Activated CD8-positive, alpha-beta memory T cell treated with anti-CD3 and anti-CD28 coated beads, Interleukin-2, amount 10 ng/mL, durations not matched to agents 7 days and 5 days (primary cell): Measurements from ENCODE around the gene PARP4. TPM values are rescaled to one million over a fixed set of nuclear protein-coding genes. Genes with fewer than 3 reads are reported as not detected.

ENCODE experiments used
- total RNA-seq, 2 experiments: library from RNA; stranded (reverse); gene quantifications; one replicate each; pipeline ENCODE4 v1.2.3, GENCODE V29; 2021

PARP4 gene
- total RNA-seq, 2 experiments from 2014 or later: 75.0 to 78.8 TPM

Other genes starting within 250 kb of the PARP4 start
- not detected for gene C1QTNF9, start 203.2 kb downstream of the PARP4 start, total RNA-seq
- gene ATP12A, start 167.6 kb upstream of the PARP4 start, total RNA-seq: 1 to 10 TPM; 1.6 to 4.7 TPM